Skeletal muscle cell (primary cell): Measurements from ENCODE around the gene KLHDC4.

Experiments
- DNase-seq: peaks from one replicate; pipeline ENCODE4 v3.0.0-alpha.2; 2010; ENCODE audit warnings: low read depth
- H3K4me3 ChIP-seq: 2 replicates; pipeline ENCODE4 v1.5.1; 2011; ENCODE audit warnings: low read depth, mild to moderate bottlenecking, control low read depth, low read length, moderate library complexity

KLHDC4 gene

GRCh38 chr16:87674419-87674818 lies 91.4 kb downstream of the KLHDC4 start:
- DNase-seq, result no peak
- no peak overlapping the region for H3K4me3 ChIP-seq

GRCh38 chr16:87671715-87672270 lies 94.0 kb downstream of the KLHDC4 start:
- H3K4me3 ChIP-seq, result no peak overlapping the region
- no peak for DNase-seq

- H3K4me3 ChIP-seq, result no peak overlapping the region
- DNase-seq, result no peak
Measured at GRCh38 chr16:87671221-87671620, 94.6 kb downstream of the KLHDC4 start.

GRCh38 chr16:87669672-87670071 lies 96.1 kb downstream of the KLHDC4 start:
- no peak for DNase-seq
- no peak overlapping the region for H3K4me3 ChIP-seq

- no peak for DNase-seq
- no peak overlapping the region for H3K4me3 ChIP-seq
Measured at GRCh38 chr16:87667946-87668345, 97.8 kb downstream of the KLHDC4 start.

- H3K4me3 ChIP-seq, result no peak overlapping the region
- DNase-seq, result no peak
Measured at GRCh38 chr16:87667443-87667842, 98.3 kb downstream of the KLHDC4 start.

- no peak for DNase-seq
- no peak overlapping the region for H3K4me3 ChIP-seq
Measured at GRCh38 chr16:87666919-87667318, 98.9 kb downstream of the KLHDC4 start.

- no peak overlapping the region for H3K4me3 ChIP-seq
- no peak for DNase-seq
Measured at GRCh38 chr16:87665193-87665592, 100.6 kb downstream of the KLHDC4 start.

GRCh38 chr16:87664792-87665191 lies 101.0 kb downstream of the KLHDC4 start:
- no peak for DNase-seq
- H3K4me3 ChIP-seq, result no peak overlapping the region

GRCh38 chr16:87662254-87663204 lies 103.3 kb downstream of the KLHDC4 start:
- DNase-seq, result no peak
- no peak overlapping the region for H3K4me3 ChIP-seq

GRCh38 chr16:87661561-87661960 lies 104.2 kb downstream of the KLHDC4 start:
- H3K4me3 ChIP-seq, result no peak overlapping the region
- no peak for DNase-seq

- no peak for DNase-seq
Measured at GRCh38 chr16:87658564-87659225, 107.1 kb downstream of the KLHDC4 start.

More at GRCh38 chr16:87658564-87659225, 107.1 kb downstream of the KLHDC4 start:
- H3K4me3 ChIP-seq, result no peak overlapping the region
